HG02973 (cell line): ENCODE data around the gene RNF130.
"Not testable (repeated sequence)": the region's sequence is repeated elsewhere in the genome, so short reads cannot be mapped to it uniquely, and the experiment has no call there.

Experiments used
- ATAC-seq: cut with Tn5 transposase; IDR thresholded peaks from one replicate; pipeline ENCODE4 v1.9.1; 2021; ENCODE audit warnings: moderate library complexity; ENCODE audit not compliant: unreplicated experiment

The RNF130 gene

DNA sequence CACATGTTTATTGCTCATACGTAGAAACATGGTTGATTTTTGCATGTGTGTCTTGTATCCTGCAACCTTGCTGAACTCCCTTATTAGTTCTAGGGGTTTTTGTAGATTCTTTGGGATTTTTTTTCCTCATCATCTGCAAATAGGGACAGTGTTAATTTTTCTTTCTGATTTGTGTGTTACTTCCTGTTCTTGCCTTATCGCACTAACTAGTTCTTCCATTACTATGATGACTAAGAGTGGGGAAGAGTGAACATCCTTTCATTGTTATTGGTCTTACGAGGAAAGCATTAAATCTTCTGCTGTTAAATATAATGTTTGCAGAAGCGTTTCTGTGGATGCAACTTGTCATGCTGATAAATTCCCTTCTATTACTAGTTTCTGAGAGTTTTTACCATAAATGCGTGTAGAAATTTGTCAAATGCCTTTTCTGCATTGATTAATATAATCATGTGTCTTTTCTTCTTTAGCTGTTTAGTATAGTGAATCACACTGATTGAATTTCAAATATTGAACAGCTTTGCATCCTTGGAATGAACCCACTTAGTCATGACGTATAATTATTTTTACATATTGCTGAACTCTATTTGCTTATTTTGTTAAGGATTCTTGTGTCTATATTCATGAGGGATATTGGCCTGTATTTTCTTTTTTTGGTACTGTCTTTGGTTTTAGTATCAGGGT, 32.1 kb upstream of the RNF130 start:
- ATAC-seq, result no peak

DNA sequence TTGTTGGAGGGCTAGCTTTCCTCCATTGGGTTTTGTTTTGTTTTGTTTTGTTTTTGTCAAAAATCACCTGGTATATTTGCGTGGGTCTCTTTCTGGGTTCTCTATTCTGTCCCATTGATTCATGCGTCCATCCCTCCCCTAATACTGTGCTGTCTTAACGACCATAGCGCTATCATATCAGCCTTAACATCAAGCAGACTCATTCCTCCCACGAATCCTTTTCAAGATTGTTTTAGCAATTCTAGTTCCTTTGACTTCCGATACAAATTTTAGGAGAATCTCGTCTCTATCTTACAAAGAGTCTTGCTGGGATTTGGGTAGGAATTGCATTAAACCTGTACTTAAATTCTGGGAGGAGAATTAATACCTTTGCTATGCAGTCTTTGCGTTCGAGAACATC, 31.1 kb upstream of the RNF130 start:
- no peak for ATAC-seq

DNA sequence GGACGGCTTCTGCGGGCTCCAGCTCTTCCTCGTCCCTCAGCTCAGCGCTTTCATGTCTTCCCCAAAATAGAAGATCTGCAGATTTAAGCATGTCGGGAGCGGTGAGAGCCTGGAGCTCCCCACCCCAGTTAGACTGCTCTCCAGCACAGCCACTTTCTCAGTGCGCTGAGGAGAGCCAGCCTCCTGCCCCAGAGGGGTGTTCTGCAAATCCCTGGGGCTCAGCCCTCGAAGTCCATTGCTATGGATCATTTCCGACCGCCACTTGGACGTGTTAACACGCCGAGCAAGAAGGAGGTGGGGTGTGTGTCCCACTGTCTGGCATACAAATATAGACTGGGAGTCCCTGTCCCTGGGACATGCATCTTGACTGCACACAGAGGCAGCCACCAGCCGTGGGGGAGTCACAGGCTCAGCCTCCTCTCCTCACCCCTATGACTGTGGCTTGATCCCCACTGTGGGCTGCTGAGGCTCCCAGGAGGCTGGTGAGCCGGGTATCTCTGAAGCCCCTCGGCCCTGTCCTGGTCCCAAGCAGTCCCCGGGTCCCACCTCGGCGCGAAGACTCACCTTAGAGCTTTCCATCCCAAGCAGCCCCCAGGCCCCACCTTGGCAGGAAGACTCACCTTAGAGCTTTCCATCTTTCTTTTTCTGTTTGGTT, 30.0 kb upstream of the RNF130 start:
- no peak for ATAC-seq

DNA sequence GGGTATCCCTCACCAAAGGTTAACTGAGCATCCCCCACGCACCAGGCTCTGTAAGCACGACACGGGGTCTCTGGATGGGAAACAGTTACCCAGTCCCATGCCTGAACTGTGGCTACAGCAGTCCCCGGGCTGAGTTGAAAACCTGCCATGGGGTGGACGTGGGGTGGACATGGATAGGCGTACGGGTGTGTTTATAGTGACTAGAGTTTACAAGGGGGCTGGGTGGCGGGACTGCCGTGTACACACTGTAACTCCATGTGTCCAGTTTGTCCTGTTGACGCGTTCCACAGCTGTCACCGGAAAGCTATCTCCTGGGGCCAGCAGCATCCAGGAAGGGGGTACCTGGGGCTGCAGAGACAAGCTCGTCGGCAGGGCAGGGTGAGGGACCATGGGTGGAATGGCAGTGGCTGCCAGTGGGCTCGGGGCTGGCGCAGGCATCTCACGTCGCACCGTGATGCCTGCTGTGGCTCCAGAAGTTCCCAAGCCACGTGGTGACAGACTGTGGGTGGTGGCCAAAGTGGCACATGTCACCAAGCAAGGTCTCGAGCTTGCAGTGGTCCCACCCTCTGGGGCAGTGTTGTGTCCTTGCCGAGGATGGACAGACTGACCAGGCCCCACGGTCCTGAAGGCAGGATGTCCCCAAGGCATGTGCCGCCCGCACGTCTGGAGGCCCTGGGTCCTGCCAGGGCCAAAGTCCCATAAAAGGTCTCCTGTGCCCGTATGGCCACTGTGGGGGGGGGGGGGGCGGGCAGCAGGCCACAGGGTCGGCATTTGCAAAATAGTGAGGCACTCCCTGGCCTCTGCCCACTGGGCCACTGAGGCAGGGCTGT, 29.3 kb upstream of the RNF130 start:
- no peak for ATAC-seq

DNA sequence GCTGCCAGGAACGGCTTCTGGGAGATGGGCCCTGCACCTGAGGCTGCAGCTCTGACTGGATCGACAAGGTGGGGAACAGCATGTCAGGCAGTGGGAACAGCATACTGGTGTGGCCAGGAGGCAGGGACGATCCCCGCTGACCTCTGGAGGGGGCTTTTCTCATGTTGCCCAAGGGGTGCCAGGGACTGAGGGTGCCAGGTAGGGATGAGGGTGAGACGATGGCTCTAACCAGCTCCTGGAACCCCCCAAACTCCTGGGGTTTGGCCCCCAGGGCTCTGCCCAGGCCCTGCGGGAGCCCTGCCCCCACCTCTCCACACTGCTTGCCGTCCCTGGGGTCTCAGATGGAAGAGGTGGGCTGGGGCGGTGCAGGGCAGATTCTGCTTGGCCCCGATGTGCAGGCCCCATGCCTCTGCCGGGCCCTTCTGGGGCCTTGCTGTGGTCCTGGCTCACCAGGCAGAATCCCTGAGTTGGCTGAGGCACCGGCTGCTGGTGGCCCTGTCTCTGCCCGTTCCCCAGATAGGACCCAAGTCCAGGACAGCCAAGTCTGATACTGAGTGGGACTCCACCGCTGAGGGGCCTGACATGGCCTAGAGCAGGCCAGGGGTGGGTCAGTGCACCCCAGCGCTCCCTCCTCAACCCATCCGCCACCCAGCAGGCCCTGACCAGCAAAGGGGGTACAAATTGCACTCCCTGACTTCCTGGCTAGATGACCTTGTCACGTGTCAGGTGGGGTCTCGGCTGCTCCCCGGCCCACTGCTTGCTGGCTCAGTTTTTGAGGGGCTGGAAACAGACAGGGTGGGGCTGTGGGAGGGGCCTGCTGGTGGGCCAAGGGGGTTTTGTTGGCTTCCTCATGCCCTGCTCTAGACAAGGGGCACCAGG, 28.4 kb upstream of the RNF130 start:
- ATAC-seq, result no peak

DNA sequence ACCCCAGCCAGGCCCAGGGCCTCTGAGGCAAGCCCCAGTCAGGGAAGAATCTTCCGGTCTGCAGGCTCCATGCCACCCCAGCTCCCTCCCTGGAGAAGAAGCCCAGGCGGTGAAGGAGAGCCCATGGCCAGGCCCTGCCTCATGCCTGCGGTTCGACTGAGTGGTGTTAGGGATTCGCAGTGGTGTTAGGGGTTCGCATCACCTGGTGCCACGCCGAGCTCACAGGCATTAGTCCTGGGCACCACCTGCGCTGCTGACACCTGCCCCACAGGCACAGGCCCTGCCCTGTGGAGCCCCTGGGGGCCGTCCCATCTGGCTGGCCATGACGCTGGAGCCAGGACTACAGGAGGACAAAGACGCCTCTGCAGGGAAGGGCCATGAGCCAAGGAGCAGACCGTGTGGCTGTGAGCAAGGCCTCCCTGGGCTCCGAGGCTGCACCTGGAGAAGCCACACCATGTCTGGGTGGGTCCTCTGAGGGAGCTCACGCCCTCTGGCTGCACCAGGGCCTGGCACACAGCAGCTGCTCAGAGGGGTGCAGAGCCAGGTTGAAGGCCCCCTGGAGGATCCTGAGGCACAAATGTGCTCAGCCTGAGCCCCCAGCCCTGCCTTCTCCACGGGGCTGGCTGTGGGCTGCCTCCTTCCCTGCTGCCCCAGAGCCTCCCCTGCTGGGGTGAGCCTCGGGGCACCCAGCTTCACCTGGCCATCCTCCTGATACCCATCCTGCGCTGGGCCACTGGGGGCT, 27.6 kb upstream of the RNF130 start:
- ATAC-seq, result no peak

DNA sequence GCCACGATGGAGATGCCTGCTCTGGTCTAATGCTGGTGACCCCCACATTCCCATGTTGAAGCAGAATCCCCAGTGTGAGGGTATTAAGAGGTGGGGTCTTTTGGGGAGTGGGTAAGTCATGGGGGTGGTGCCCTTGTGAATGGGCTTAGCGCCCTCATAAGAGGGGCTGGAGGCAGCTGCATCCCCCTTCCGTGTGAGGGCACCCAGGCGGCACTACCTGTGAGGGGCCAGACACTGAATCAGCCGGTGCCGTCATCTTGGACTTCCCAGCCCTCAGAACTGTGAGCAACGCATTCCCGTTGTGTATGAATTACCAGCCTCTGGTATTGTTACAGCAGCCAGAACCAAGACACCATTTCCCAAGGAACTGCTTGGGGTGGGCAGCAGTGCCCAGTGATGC, 27.0 kb upstream of the RNF130 start:
- ATAC-seq, result no peak

DNA sequence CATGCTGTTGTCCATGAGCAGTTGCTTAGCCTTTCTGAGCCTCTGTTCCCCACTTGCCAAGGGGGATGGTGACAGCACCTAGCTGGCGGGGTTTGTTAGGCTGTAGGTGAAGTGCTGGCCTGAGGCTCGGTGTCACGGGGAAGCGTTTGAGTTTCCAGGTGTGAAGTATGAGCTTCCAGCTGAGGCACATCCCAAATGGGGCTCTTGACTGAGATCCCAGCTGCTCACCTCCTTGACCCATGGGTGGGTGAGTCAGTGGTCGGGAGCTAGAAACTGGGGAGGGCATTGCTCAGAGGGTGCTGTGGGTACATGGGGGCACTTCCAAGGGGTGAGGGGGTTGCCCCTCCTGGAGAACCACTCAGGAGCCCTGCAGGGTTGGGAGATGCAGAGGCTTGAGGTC, 26.4 kb upstream of the RNF130 start:
- no peak for ATAC-seq

DNA sequence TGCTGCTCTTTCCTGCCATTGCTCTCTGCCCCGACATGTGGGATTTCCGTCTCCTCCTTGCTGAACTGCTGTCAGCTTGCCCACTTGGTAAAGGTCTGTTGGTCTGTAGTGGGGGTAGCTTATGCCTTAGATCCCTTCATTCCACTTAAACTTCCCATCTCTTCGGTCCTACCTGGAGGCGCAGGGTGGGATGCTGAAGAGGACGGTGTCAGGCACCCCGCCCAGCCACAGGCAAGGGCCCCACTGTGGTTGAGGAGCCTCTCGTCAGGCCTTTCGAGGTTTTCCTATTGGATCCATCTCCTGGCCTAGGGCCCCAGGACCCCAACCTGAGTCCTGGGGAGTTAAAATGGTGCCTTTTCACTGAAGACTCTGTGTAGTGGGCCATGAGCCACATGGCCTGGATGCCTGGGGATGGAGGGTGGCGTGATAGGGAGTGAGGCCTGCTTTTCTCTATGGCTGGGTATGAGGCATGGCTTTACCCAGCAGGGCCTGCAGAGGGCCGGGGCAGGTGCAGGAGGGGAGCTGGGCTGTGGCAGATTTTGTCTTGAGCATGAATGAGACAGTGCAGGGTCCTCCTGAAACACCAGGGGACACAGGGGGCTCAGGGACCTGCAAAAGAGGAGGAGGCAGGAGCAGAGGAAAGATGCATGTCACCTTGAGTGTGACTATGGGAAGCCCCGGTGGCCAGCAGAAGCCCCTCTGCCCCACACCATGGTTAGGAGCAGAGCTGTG, 25.8 kb upstream of the RNF130 start:
- no peak for ATAC-seq

DNA sequence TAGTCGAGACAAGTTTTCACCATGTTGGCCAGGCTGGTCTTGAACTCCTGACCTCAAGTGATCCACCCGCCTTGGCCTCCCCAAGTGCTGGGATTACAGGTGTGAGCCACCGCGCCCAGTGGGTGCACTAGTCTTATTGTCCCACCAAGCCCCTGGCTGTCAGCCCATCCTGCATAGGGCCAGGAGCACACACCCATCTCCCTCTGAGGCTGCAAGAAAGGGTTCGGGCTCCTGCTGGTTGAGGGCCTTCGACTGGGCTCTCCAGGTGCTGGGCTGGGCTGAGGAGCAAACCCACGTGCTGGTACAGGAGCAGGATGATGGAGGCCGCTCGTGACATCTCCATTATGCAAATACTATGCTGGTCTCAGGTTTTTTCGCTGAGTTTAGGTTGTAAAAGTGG, 25.1 kb upstream of the RNF130 start:
- no peak for ATAC-seq

DNA sequence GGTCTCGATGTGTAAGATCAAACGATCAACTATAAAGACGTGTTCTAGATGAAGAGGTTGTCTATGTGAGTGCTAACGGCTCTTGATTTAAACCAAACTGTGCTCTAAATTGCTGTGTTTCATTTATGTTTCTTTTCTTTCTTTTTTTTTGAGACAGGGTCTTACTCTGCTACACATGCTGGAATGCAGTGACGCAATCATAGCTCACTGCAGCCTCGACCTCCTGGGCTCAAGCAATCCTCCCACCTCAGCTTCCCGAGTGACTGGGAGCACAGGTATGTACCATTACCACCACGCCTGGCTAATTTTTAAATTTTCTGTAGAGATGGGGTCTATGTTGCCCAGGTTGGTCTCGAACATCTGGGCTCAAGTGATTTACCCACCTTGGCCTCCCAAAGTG, 24.0 kb upstream of the RNF130 start:
- no peak for ATAC-seq

DNA sequence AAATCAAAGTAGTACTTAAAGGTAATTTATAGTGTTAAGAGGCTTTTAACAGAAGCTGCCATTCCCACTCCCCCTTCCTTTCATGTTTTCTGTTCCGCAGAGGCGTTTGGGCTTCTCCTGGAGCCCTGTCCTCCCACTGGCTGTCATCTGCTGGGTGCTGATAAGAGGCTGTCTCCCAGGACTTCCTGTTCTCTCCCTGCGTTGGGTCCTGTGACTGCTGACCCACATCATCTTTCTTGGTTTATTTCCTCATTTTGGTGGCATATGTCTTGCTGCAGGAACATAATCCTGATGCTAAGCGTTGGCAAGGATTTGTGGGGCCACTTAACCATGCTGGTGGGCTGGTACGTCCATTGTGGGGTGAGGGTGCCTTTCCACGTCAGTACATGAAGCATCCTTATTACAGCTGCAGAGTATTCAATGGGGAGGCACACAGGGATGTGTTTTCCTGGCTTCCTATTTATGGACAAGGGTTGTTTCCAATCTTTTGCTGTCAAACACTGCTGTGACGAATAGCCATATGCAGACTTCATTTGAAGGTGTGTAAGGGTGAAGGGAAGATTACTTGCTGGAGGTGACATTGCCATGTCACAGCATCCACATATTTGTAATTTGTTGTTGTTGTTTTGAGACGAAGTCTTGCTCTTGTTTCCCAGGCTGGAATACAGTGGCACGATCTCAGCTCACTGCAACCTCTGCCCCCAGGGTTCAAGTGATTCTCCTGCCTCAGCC, 22.3 kb upstream of the RNF130 start:
- ATAC-seq, result no peak

DNA sequence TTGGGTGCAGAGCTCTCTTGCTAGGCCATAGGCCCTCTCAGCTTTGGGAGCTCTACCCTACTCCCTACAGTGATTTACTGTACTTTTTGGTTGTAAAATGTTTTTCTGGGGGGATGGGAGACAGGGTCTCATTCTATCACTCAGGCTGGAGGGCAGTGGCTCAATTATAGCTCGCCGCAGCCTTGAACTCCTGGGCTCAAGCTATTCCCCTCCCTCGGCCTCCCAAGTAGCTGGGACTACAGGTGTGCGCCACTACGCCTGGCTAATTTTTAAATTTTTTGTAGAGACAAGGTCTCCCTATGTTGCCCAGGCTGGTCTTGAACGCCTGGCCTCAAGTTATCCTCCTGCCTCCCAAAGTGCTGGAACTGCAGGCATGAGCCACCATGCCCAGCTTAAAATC, 21.7 kb upstream of the RNF130 start:
- no peak for ATAC-seq

DNA sequence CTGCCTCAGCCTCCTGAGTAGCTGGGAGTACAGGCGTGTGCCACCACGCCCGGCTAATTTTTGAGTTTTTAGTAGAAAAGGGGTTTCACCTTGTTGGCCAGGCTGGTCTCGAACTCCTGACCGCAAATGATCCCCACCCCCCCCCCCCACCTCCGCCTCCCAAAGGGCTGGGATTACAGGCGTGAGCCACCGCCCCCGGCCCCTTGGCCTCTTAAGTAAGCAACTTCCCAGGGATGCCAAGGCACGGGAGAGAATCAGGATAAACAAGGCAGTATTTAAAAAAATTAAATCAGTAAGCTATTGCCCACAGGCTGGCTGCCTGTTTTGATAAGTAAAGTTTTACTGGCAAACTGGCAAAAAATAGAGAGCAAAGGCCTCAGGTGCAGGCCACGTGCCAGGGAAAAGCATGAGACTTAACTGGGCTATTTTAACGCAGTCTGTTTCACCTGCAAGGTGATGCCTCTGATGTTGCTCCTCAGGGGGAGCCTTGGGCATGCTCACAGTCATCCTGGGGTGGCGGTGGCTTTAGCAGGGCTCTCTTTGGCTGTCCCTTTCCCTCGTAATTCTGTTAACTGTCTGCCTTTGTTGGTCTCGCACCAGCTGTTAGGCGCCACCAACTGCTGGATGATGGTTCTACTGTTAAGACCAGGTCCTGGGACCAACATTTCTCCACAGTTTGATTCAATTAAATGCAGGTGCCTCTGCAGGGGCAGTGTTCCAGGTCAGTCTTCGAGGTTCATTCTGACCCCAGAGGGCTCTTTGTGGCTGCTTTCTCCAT, 19.4 kb upstream of the RNF130 start:
- ATAC-seq, result no peak

DNA sequence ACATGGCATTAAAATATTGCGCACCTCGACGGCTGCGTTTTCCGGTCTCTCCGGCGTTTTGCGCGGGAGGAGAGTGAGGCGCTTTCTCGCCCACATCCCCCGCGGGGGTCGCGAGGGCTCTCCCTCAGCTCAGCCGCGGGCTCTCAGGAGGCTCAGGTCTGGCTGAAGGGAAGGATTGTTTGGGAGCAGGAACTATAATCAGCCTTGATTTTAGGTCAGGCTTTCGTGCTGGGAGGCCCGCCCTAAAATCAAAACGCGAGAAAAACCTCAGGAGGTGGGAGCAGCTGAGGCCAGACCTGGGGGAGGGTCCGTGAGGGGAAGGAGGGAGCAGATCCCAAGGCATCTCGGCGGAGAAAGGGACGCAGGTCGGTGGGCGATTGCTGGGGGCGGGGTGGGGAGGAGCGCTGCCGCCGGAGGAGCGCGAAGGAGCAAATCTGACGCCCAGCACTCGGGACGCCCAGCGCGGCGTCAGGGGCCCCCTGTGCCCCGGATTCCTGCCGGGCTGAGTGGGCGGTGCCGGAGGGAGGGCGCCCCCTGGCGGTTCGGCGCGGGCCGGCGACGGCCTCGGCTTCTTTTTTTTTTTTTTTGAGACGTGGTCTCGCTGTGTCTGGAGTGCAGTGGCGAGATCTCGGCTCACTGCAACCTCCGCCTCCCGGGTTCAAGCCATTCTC, 18.7 kb upstream of the RNF130 start:
- no peak for ATAC-seq

DNA sequence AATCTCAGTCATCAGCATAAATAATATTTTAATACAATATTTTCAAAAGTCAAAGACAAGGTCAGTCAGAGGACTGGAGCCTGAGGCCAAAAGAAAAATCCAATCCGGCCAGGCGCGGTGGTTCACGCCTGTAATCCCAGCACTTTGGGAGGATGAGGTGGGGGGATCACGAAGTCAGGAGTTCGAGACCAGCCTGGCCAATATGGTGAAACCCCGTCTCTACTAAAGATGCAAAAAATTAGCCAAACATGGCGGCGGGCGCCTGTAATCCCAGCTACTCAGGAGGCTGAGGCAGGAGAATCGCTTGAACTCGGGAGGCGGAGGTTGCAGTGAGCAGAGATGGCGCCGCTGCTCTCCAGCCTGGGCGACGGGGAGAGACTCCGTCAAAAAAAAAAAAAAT, 18.1 kb upstream of the RNF130 start:
- not testable (repeated sequence) for ATAC-seq

DNA sequence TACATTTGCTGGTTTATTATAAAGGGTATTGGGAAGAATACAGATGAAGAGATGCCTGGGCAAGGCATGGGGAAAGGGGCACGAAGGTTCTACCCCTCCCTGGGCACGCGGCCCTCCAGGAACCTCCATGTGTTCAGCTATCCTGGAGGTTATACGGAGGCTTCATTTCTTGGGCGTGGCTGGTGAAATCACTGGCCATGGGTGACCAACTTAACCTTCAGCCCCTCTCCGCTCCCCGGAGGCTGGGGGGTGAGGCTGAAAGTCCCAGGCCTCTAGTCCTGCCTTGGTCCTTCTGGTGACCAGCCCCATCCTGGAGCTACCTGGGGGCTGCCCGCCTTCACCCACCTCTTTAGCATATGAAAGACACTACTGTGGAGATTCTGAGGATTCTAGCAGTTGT, 17.0 kb upstream of the RNF130 start:
- no peak for ATAC-seq
